Fibroblast of upper back skin (primary cell): Measurements from ENCODE around the gene RAD21L1.

Experiments used
- DNase-seq: peaks from one replicate; pipeline ENCODE4 v3.0.0-alpha.2; 2013

Gene RAD21L1

DNA sequence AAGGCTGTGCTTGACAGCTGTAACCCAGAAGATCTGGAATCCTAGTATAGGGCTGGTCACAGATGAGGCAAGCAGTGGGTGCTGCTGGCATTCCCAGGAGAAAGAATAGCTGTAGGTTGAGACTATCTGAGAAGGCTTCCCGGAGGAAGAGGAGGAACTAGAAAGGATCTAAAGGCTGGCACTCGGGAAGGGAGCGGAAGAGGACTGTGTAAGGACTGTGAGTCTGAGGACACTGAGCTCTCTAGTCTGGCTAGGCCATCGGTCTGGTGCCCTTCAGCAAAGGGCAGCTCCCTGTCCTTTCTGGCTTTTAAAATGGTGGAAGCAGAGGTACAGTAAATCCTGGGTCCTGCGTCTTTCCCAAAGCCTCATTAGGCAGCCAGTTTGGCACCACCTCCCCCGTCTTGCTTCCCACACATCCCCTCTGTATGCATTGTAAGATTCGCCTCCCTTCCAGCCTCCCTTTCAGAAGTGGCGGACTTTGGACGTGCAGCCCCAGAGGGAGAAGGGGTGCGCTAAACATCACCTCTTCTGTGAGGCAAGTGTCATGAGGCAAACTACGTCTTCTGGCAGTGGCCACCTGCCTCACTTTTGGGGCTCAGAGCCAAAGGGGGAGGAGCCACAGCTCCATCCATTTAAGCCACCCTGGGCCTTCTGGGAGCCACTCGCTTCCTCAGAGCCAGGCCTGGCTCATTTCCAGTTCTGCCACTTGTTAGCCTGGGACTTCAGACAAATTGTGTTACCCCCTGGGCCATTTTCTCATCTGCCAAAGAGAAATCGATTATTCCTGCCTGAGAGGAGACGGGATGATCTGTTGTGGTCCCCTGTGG is 48.9 kb downstream of the RAD21L1 start:
- DNase-seq: no peak

GRCh38 chr20:1275919-1276318 is 50.1 kb downstream of the RAD21L1 start:
- no peak for DNase-seq

GRCh38 chr20:1277529-1278322 is 51.9 kb downstream of the RAD21L1 start:
- no peak for DNase-seq

GRCh38 chr20:1278993-1279392 is 53.1 kb downstream of the RAD21L1 start:
- DNase-seq: no peak

DNA sequence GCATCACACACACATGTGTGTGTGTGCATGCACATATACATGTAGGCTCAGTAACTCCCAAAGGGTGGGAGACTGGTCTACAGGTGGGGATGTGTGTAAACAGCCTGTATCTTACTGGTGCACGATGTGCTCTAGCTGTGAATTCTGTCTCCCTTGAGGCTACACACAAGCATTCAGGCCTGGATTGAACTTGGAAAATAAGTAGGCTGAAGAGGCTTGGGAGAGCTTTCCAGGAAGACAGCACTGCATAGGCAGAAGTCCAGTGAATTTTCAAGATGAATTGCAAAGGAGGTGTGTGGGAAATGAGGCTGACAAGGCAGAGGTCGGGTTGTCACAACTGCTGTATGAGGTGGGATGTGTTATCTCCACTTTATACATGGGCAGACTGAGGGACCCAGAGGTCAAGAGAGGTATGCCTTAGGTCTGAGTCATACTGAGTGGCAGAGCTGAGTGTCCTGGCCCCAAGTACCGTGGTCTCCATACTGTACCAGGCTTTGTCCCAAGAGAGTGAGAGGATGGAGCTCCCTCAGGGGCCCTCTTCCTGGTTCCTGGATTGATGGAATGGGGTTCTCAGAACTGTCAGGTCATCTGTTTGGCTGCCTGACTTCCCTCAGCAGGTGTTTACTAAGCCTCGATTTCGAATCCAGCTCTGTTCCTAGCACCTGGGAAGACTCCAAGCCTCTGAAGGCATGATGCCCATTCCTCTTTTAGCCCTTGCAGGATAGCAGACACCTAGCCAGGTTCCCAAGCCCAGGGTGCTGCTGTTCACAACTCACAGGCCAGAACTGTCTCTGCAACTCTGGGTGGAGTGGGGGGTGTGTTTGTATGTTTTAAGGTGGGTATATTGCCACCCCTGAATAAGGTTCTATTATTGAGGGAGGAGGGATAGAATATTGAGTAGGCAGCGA is 54.6 kb downstream of the RAD21L1 start:
- no peak for DNase-seq

- DNase-seq: no peak
Observed at GRCh38 chr20:1281279-1282057, 55.6 kb downstream of the RAD21L1 start.

- DNase-seq: no peak
Observed at GRCh38 chr20:1282966-1283365, 57.1 kb downstream of the RAD21L1 start.

- no peak for DNase-seq
Observed at GRCh38 chr20:1283522-1284510, 58.0 kb downstream of the RAD21L1 start.

- no peak for DNase-seq
Observed at GRCh38 chr20:1286267-1287024, 60.6 kb downstream of the RAD21L1 start.

GRCh38 chr20:1287306-1287705 is 61.5 kb downstream of the RAD21L1 start:
- no peak for DNase-seq

GRCh38 chr20:1287787-1288569 is 62.1 kb downstream of the RAD21L1 start:
- no peak for DNase-seq

DNA sequence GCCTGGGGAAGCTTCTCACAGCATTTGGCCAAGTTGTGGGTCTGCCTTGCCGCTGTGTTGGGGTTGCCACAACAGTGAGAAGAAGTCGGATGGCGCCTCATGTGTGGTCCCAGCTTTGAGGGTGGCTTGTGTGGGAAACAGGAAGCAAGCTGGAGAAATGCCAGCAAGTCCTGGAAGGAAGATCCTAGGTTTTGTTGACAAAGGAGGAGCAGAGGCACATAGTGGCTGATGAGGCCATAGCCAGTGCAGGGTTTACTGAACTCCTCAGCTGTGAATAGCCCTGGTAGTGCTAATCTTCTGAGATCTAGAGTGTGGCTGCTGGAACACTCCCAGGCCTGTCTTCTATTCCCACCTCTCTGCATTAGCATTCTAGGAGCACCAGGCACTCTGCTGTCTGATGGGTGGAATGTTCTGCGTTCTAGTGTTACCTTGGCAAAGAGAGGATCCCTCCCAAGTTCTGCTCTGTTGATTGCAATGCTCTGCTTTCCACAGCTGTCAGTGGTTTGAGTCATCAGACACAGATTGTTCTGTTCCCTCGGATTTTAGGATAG is 65.4 kb downstream of the RAD21L1 start:
- DNase-seq: peak; percentile 31

DNA sequence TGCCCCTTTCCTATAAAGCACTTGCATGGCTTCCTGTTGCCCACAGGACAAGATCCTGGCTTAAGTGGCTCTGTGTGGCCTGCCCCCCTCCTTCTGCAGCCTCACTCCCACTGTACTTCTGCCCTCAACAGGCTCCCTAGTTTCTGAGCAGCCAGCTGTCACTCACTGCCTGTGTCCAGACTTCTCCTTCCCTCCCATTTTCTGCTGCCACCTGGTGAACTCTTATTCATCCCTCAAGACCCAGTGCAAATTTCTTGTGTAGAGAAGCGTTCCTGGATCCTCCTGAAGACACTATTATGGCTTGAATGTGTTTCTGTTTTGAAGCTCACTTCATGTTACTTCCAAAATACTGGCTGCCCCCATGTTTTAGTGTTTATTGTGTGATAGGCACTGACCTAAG is 66.8 kb downstream of the RAD21L1 start:
- no peak for DNase-seq

DNA sequence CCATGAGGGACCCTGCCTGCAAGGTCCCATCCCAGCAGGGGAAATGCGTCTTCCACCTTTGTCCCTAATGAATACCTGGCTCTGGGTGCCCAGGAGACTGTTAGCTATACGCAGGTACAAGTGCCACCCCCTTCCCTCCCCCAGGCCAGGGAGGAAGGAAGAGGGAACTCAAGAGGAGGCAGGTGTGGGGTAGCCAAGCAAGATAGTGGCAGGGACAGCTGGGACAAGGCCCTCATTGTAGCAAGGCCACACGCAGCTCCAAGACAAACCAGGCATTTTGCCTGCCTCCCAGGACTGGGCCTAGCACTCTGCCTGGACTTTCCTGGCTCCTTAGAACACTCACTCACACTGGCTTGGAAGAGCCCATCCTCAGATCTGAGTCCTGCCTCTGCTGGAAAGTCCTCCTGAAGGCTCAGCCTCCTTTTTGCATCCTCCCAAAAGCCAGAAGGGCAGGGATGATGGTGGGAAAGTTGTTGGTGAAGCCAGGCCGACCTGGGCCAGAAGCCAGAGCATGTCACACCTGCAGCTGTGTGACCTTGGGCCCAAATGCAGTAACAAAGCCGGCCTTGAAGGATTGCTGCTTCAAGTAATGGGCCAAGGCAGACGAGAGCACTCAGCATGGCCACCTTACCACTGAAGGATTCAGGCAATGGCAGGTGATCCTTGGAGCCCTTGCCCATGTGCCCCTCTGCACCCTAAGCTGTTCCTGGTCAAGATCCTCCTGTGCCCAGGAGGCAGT is 68.0 kb downstream of the RAD21L1 start:
- DNase-seq: no peak

DNA sequence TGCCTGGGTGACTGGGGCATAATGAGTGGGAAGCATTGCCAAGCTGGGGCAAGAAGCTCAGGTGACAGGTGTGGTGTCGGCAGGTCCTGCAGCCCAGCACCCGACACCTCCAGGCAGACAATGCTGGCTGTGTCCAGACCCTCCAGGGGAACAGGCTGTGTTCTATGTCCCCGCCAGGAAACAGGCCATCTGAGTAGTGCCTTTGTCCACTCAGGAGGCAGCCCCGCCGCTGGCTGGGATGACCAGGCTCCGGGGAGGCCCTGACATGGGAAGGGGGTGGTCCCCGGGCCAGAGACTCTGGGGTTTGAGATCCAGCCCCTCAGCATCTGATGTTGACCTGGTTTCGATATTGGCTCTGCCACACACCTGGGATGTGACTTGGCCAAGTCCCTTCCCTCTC is 68.7 kb downstream of the RAD21L1 start:
- DNase-seq: no peak

- DNase-seq: no peak
Observed at GRCh38 chr20:1295276-1295930, 69.6 kb downstream of the RAD21L1 start.

- DNase-seq: no peak
Observed at GRCh38 chr20:1296117-1296610, 70.3 kb downstream of the RAD21L1 start.

DNA sequence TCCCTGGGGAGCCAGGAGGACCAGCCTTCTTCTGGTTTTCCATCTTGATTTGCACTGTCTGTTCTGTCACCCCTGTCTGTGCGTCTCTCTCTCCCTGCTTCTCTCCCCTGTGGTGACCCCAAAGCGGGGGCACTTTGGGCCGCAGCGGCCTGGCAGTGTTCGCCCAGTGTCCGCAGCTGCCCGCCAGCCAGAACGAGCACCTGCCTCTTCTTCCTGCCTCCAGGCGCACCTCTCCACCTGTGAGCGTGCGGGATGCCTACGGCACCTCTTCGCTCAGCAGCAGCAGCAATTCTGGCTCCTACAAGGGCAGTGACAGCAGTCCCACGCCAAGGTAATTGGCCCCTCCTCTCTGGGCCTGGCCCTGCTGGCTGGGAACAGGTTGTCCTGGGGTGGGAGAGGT is 71.1 kb downstream of the RAD21L1 start:
- no peak for DNase-seq
